ENCODE measurements around the gene PTPRG. TPM values are rescaled to one million over a fixed set of nuclear protein-coding genes. Genes with fewer than 3 reads are reported as not detected.

PTPRG gene
- total RNA-seq, 1 donor: 148 TPM

GRCh38 chr3:61615643-61616042 is 54.3 kb downstream of the PTPRG start:
- Histone ChIP-seq H3K4me1 (ENCODE audit: insufficient read depth, low read length) (peaks cover 10% of the 10 kb centered on the region), H3K4me3 (ENCODE audit: insufficient read depth, low read length) (no peak overlapping the region), H3K9me3 (ENCODE audit: low read depth, low read length) (no peaks in the 10 kb centered on the region), H3K36me3 (ENCODE audit: insufficient read depth, low read length) (no peaks in the 10 kb centered on the region), H4K20me1 (ENCODE audit: insufficient read depth, low read length) (peaks cover 3% of the 10 kb centered on the region), H3K27ac (ENCODE audit: low read depth, low read length) (no peak overlapping the region), H3K4me2 (ENCODE audit: insufficient read depth, low read length) (no peak overlapping the region), H3K79me2 (ENCODE audit: insufficient read depth, low read length) (peaks cover 39% of the 10 kb centered on the region), H3K27me3 (ENCODE audit: insufficient read depth, low read length) (no peaks in the 10 kb centered on the region), H2AFZ (ENCODE audit: low read length) (no peak overlapping the region)
- TF ChIP-seq CTCF (IDR thresholded peaks at IDR 0.05; ENCODE audit: extremely low read depth, low read depth, low read length): no peak
- no peak for DNase-seq (ENCODE audit: insufficient read length, low spot score, missing footprints)

GRCh38 chr3:61616586-61616985 is 55.2 kb downstream of the PTPRG start:
- Histone ChIP-seq H4K20me1 (ENCODE audit: insufficient read depth, low read length) (peaks cover 3% of the 10 kb centered on the region), H3K4me1 (ENCODE audit: insufficient read depth, low read length) (peaks cover 10% of the 10 kb centered on the region), H3K9me3 (ENCODE audit: low read depth, low read length) (no peaks in the 10 kb centered on the region), H2AFZ (ENCODE audit: low read length) (no peak overlapping the region), H3K4me2 (ENCODE audit: insufficient read depth, low read length) (no peak overlapping the region), H3K27ac (ENCODE audit: low read depth, low read length) (no peak overlapping the region), H3K27me3 (ENCODE audit: insufficient read depth, low read length) (no peaks in the 10 kb centered on the region), H3K79me2 (ENCODE audit: insufficient read depth, low read length) (peaks cover 36% of the 10 kb centered on the region), H3K36me3 (ENCODE audit: insufficient read depth, low read length) (no peaks in the 10 kb centered on the region), H3K4me3 (ENCODE audit: insufficient read depth, low read length) (no peak overlapping the region)
- no peak for DNase-seq (ENCODE audit: insufficient read length, low spot score, missing footprints)
- TF ChIP-seq CTCF (IDR thresholded peaks at IDR 0.05; ENCODE audit: extremely low read depth, low read depth, low read length): no peak

- Histone ChIP-seq H2AFZ (ENCODE audit: low read length) (peak overlapping the region; percentile 43), H3K27ac (ENCODE audit: low read depth, low read length) (no peak overlapping the region), H3K9me3 (ENCODE audit: low read depth, low read length) (no peaks in the 10 kb centered on the region), H3K4me2 (ENCODE audit: insufficient read depth, low read length) (no peak overlapping the region), H3K27me3 (ENCODE audit: insufficient read depth, low read length) (no peaks in the 10 kb centered on the region), H3K79me2 (ENCODE audit: insufficient read depth, low read length) (peaks cover 40% of the 10 kb centered on the region), H4K20me1 (ENCODE audit: insufficient read depth, low read length) (peaks cover 3% of the 10 kb centered on the region), H3K4me3 (ENCODE audit: insufficient read depth, low read length) (no peak overlapping the region), H3K4me1 (ENCODE audit: insufficient read depth, low read length) (peaks cover 10% of the 10 kb centered on the region), H3K36me3 (ENCODE audit: insufficient read depth, low read length) (no peaks in the 10 kb centered on the region)
- TF ChIP-seq CTCF (IDR thresholded peaks at IDR 0.05; ENCODE audit: extremely low read depth, low read depth, low read length): no peak
- no peak for DNase-seq (ENCODE audit: insufficient read length, low spot score, missing footprints)
Measured at GRCh38 chr3:61617041-61617440, 55.7 kb downstream of the PTPRG start.

GRCh38 chr3:61617651-61618050 is 56.3 kb downstream of the PTPRG start:
- H3K9me3 ChIP-seq (ENCODE audit: low read depth, low read length): no peaks in the 10 kb centered on the region
- peaks cover 40% of the 10 kb centered on the region for H3K79me2 ChIP-seq (ENCODE audit: insufficient read depth, low read length)
- DNase-seq (ENCODE audit: insufficient read length, low spot score, missing footprints): no peak
- no peak overlapping the region for H3K4me3 ChIP-seq (ENCODE audit: insufficient read depth, low read length)
- no peaks in the 10 kb centered on the region for H3K27me3 ChIP-seq (ENCODE audit: insufficient read depth, low read length)
- H3K4me2 ChIP-seq (ENCODE audit: insufficient read depth, low read length): no peak overlapping the region
- no peak overlapping the region for H2AFZ ChIP-seq (ENCODE audit: low read length)
- peaks cover 10% of the 10 kb centered on the region for H3K4me1 ChIP-seq (ENCODE audit: insufficient read depth, low read length)
- peaks cover 3% of the 10 kb centered on the region for H4K20me1 ChIP-seq (ENCODE audit: insufficient read depth, low read length)
- H3K36me3 ChIP-seq (ENCODE audit: insufficient read depth, low read length): no peaks in the 10 kb centered on the region
- no peak for TF ChIP-seq CTCF (IDR thresholded peaks at IDR 0.05; ENCODE audit: extremely low read depth, low read depth, low read length)
- H3K27ac ChIP-seq (ENCODE audit: low read depth, low read length): no peak overlapping the region

All from osteoblast (primary cell).